ENCODE measurements around the gene FOXR1.
A peak's percentile ranks its signal among the peaks of the same experiment; 100 is the strongest.
"Not testable (repeated sequence)": the region's sequence is repeated elsewhere in the genome, so short reads cannot be mapped to it uniquely, and the experiment has no call there.

FOXR1 gene

DNA sequence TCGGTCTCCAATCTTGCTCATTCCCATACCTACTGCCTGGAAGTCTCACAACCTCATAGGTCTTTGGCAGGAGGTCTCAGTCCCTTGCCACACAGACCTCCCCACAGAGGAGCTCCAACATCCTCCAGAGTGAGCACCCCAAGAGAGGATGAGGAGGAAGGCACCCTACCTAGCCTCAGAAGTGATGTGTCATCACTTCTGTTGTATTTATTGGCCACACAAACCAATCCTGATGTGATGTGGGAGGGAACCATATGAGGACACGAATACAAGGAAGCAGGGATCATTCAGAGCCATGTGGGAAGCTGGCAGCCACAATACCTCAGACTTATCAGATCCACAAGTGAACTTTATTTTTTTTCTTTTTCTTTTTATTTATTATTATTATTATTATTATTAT lies 24.5 kb upstream of the FOXR1 start:
- DNase-seq (ENCODE audit: low read depth), result no peak

DNA sequence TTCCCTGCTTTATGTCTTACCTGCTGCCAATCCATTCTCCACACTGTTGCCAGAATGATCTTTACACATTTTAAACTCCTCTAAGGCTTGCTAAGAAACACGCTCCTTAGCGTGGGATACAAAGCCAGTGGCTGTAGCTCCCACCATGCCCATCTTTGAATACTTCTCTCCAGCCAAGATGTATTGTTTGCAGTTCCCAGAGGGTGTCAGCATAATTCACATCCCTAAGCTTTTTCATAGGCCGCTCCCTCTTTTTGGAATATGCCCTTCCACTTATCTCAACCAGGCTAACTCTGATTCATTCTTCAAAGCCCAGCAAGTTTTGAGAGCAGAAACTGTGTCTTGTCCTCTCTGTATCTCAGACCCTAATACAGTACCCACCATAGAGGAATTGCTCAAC lies 23.6 kb upstream of the FOXR1 start:
- no peak for DNase-seq (ENCODE audit: low read depth)

DNA sequence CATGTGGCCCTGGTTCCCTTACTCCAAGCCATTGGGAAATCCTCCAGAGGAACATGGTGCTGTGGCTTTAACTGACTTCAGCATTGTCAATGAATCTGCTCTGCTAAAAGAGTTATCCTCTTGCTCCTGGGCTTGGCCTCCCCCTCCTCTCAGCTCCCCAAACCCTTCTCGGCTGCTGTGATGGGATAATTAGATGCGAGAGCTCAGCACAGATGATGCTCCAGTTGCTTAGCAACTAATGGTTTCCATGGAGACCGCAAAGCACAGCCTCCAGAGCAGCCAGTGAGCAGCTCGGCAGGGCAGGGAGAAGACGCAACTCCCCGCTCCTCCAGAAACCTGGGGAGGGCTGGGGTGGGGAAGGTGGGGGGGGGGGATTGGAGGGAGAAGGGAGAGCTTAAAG lies 18.3 kb upstream of the FOXR1 start:
- DNase-seq (ENCODE audit: low read depth), result no peak

DNA sequence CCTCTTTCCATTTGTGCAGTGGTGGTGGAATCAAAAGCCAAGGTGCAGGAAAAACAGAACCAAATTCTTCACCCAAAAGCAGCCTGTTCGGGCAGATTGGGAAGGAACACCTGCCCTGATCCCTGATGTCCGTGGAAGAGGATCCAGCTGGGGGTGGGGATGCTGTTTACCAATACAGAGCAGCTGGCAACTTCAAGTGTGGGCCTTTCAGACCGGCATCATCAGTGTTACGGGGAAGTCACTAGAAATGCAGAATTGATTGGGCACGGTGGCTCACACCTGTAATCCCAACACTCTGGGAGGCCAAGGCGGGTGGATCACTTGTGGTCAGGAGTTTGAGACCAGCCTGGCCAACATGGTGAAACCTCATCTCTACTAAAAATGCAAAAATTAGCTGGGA lies 17.6 kb upstream of the FOXR1 start:
- not testable (repeated sequence) for DNase-seq (ENCODE audit: low read depth)

DNA sequence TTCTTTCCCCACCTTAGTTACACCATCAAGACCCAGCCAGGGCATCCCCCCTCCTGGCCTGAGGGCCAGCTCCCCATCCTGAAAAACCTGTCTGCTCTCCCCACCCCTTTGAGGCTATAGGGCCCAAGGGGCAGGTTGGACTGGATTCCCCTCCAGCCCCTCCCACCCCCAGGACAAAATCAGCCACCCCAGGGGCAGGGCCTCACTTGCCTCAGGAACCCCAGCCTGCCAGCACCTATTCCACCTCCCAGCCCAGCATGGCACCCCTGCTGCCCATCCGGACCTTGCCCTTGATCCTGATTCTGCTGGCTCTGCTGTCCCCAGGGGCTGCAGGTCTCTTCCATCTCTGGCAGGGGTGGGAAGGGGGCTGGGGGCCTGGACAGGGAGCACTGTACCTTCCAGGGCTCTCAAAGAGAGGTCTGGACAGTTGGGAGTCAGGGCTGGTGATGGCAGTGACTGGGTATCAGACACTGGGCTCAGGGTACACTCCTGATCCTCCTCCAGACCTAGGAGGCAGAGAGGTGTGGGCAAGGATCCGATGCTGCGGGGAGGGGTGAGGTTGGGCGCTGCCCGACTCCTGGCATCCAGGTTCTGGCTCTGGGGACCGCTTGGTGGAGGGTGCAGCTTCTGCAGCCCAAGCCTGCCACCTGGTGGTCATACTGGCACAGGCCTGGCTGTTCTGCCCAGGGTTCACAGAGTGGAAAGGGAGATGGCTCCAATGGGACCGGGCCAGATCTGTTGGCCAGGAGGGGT lies 15.3 kb upstream of the FOXR1 start, which contains the start of gene UPK2:
TSS of gene UPK2 (plus strand) at position 205 of the 753 bp plus-strand sequence. CDS start at position 258, 53 bp downstream.
- peak; percentile 84 for DNase-seq (ENCODE audit: low read depth)

DNA sequence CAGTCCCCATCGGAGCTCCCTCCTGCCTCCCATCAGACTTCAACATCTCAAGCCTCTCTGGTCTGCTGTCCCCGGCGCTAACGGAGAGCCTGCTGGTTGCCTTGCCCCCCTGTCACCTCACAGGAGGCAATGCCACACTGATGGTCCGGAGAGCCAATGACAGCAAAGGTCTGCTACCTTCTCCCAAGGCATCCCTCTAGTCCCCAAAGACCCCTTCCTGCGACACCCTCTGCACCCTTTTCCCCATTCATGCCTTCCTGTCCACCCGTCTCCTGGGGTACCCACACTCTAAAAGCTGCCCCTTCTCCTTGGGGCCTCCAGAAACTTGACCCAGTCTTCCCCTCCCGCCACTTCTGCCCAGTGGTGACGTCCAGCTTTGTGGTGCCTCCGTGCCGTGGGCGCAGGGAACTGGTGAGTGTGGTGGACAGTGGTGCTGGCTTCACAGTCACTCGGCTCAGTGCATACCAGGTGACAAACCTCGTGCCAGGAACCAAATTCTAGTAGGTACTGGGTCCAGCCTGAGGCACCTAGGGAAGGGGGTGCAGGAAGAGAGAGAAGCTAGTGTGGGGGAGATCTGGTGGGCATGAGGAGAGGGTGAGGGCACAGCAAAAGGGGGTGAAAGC lies 14.6 kb upstream of the FOXR1 start:
- DNase-seq (ENCODE audit: low read depth), result no peak

DNA sequence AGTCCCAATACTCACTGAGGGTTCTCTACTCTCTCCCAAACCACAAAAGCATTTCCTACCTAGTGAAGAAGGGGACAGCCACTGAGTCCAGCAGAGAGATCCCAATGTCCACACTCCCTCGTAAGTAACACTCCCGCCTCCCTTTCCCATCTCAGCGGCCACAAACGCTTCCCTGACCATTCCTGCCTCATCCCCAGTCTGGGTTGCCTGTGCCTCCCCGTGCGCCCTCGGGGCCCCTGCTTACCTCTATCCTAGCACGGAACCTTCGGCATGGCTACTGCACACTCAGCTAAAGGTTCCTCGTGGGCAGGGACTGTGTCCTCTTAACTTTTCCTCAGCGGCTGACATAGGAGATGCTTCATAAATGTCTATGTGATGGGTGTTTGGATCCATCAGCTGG lies 14.0 kb upstream of the FOXR1 start:
- DNase-seq (ENCODE audit: low read depth), result no peak

DNA sequence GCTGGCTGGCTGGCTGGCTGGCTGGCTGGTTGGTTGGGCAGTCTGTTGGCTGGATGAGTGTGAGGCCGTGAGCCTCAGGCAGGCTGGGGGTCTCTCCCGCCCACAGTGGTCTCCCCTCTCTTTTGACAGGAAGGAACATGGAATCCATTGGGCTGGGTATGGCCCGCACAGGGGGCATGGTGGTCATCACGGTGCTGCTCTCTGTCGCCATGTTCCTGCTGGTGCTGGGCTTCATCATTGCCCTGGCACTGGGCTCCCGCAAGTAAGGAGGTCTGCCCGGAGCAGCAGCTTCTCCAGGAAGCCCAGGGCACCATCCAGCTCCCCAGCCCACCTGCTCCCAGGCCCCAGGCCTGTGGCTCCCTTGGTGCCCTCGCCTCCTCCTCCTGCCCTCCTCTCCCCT lies 13.6 kb upstream of the FOXR1 start:
- no peak for DNase-seq (ENCODE audit: low read depth)

DNA sequence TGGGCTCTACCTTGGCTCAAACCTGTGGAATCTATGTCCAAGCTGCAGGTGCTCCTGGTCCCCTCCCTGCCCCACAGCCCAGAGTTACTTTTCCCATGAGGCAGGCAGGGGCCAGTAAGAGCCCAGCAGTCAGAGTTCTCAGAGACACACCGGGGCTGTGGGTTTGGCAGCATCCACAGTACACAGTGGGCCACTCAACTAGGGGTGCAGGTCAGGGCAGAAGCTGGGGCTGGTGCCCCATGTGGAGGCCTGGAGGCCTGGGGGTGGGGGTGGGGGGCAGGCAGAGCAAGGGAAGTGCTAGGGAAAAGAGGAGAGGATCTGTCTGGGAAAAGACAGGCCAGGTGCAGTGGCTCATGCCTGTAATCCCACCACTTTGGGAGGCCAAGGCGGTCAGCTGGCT lies 13.0 kb upstream of the FOXR1 start:
- no peak for DNase-seq (ENCODE audit: low read depth)

DNA sequence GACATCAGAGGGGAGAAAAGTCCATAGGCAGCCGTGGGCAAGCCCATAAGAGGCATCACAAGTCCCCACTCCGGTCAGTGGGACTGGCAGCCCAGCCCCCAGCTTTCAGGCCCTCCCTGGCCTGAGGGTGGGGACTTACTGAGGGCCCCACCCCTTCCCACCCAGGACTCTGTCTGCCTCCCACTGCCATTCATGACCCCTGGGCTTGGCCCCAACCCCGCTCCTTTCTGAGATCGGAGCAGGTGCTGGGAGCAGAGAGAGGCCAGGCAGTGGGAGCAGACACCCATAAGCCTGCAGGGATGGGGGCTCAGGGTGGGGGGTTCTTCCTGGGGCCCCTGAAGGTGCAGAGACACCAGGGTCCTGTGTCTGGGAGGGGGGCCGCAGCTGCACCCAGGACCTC lies 10.4 kb upstream of the FOXR1 start:
- DNase-seq (ENCODE audit: low read depth), result no peak

DNA sequence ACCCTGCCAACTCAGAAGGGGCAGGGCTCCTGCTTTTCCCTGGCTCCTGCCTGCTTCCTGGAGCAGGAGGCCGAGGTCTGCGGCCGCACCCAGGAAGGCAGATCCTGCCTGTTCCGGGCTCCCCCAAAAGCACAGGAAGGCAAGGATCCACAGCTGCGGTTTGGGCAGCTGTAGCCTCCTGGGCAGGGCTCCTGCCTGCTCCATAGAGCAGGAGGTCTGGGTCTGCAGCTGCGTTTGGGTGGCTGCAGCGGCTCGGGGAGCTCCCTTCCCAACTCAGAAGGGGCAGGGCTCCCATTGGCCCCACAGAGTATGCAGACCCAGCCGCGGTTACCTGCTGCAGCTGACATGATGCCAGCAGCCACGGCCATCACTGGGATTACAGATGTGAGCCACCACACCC lies 10.0 kb upstream of the FOXR1 start:
- no peak for DNase-seq (ENCODE audit: low read depth)

DNA sequence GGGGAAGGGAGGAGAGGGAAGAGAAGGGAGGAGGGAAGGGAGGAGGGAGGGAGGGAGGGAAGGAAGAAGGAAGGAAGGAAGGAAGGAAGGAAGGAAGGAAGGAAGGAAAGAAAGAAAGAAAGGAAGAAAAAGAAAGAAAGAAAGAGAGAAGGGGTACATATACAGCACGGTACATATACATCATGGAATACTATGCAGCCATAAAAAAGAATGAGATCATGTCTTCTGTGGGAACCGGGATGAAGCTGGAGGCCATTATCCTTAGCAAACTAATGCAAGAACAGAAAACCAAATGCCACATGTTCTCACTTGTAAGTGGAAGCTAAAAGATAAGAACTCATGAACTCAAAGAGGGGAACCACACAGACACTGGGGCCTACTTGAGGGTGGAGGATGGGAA lies 2.1 kb upstream of the FOXR1 start:
- not testable (repeated sequence) for DNase-seq (ENCODE audit: low read depth)

DNA sequence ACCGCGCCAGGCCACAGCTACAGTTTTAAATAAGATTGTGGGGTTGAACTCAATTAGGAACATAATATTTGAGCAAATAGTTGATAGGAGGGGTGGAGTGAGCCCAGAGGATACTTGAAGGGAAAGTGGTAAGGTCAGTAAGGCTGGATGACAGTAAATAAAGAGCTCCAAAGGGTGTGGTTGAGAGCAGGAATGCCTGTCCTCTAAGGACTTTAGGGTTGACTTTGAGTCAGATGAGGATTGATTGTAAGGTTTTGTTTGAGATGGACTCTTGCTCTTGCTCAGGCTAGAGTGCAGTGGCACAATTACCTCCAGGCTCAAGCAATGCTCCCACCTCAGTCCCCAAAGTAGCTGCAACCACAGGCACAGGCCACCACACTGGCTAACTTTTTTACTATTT lies 2.4 kb downstream of the FOXR1 start:
- DNase-seq (ENCODE audit: low read depth), result no peak

DNA sequence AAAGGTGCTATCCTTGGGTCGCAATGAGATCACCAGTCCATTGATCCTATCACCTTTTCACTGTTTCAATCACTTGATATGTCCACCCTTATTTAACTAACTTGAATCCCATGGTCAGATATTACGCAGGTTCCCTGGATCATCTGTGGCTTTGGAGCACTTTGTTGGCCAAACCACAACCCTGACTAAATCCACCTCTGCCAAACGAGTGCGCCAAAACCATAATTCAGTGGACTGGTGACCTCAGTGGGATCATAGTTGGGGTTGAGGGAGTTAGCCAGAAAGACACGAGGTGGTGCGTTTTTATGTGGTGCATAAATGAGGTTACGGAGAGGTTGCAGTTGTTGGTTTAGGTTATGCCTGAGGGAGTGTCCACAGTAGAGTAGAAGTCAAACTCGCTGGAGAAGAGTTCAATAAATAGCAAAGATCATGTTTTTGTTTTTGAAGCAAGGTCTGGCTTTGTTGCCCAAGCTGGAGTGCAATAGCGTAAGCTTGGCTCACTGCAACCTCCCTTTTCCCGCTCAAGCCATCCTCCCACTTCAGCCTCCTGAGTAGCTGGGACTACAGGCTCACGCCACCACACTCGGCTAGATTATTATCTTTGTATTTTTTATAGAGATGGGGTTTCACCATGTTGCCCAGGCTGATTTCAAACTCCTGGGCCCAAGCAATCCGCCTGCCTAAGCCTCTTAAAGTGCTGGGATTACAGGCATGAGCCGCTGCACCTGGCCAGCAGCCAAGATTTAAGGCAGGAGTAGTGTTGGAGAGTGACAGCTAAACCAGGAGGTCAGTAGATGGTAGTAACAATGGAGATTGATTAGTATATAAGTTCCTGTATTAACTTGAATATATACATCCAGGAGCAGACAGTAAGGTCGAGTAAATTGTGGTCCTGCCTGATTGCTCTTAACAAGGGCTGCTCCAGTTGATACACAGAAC lies 4.5 kb downstream of the FOXR1 start:
- DNase-seq (ENCODE audit: low read depth), result no peak

DNA sequence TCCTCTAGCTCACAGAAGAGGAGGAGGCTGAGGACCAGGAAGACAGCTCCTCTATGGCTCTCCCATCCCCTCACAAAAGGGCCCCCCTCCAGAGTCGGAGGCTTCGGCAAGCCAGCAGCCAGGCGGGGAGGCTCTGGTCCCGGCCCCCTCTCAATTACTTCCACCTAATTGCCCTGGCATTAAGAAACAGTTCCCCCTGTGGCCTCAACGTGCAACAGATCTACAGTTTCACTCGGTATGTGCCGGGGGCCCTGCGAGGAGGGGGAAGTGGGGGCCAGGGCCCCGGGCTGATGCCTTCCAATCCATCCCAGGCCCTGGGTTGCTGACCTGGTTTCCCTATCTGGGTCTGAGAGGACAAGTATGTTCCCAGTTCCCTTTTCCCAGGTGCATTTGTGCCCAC lies 7.9 kb downstream of the FOXR1 start:
- no peak for DNase-seq (ENCODE audit: low read depth)

DNA sequence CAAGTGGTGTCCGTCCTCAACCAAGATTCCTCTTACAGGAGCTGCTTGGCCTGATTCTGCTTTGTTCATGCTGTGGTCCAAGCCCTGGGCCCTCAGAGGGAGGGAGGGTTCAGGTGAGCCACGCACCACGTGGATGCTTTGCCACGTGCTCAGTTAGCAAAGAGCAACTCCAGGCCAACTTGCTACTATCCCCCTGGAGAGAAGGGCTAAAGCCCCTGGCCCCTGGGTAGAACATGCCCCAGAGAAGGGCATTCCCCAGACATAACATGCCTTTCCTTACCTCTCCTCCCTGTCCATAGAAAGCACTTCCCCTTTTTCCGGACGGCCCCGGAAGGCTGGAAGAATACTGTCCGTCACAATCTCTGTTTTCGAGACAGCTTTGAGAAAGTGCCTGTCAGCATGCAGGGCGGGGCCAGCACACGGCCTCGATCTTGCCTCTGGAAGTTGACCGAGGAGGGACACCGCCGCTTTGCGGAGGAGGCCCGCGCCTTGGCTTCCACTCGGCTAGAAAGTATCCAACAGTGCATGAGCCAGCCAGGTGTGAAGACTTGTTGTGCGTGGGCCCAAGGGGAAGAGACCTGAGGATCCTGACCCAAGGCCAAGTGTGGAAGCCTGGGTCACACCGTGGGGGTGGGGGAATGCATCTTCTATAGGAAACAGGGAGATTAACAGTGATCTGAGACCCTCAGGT lies 8.8 kb downstream of the FOXR1 start:
- DNase-seq (ENCODE audit: low read depth), result no peak

DNA sequence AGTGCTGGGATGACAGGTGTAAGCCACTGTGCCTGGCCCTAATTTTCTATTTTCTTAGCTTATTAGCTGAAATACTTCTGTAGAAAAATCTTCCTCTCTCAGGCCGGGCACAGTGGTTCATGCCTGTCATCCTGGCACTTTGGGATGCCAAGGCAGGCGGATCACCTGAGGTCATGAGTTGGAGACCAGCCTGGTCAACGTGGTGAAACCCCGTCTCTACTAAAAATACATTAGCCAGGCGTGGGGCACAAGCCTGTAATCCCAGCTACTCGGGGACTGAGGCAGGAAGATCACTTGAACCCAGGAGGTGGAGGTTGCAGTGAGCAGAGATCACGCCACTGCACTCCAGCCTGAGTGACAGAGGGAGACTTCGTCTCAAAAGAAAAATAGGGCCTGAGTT lies 12.8 kb downstream of the FOXR1 start:
- DNase-seq (ENCODE audit: low read depth), result not testable (repeated sequence)

DNA sequence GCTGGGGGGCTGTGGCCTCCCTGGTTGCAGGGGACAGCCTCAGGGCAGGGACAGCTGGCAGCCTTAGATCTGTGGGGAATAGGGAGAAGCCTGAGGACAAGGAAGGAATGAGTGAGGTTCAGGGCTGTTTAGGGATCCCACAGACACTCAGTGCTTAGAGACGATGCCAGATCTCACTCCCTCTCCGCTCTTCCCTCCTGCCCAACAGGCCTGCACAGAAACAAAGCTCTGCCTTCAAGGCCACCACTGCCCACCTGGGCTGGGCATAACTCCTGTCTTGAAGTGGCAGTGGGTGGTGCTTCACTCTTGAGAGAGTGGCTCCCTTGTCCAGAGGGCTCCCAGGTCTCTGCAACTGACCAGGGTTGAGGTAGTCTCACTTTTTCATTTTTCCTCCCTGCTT lies 13.3 kb downstream of the FOXR1 start:
- no peak for DNase-seq (ENCODE audit: low read depth)

DNA sequence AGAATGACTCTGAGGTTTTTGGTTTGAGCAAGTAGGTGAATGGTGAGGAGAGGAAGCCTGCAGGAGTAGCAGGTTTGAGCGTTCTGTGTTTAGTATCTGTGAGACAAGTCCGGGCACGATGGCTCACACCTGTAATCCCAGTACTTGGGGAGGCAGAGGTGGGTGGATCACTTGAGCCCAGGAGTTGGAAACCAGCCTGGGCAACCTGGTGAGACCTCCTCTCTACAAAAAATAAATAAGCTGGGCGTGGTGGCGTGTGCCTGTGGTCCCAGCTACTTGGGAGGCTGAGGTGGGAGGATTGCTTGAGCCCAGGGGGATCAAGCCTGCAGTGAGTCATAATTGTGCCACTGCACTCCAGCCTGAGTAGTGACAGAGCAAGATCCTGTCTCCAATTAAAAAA lies 16.7 kb downstream of the FOXR1 start:
- no peak for DNase-seq (ENCODE audit: low read depth)

DNA sequence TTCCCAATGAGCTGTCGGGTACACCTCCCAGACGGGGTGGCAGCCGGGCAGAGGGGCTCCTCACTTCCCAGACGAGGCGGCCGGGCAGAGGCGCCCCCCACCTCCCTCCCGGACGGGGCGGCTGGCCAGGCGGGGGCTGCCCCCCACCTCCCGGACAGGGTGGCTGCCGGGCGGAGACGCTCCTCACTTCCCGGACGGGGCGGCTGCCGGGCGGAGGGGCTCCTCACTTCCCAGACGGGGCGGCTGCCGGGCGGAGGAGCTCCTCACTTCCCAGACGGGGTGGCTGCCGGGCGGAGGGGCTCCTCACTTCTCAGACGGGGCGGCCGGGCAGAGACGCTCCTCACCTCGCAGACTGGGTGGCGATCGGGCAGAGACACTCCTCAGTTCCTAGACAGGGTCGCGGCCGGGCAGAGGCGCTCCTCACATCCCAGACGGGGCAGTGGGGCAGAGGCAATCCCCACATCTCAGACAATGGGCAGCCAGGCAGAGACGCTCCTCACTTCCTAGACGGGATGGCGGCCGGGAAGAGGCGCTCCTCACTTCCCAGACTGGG lies 20.0 kb downstream of the FOXR1 start:
- DNase-seq (ENCODE audit: low read depth), result not testable (repeated sequence)

DNA sequence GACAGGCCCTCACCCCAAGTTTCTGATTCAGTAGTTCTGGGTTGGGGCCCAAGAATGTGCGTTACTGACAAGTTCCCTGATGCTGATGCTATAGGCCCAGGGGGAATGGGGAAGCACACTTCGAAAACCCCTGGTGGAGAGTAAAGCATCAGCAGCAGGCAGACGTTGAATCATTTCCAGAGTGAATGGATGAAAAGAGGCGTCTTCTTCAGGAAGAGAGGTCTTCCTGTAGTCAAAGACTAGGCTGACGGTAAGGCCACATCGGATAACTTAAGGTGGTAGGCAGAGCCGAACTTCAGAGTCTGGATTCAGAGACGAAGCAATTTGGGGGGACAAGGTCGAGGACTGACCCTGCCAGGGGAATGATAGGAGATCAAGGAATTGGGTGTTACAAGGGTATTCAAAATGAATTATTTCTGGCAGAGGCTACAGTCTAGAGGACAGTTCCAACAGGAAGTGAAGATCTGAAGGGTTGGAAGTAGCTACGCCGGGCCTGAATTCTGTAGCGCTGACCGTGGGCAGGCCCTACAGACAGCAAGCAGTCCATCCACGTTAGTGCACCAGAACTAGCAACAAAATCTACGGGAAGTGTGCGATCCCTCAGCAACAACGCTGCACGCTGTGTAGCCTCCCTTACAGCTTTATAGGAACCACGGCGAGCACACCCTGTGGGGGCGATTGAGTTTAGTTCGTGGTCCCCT lies 25.5 kb downstream of the FOXR1 start:
- DNase-seq (ENCODE audit: low read depth), result peak; percentile 44

Data from activated T-cell treated with anti-CD3 and anti-CD28 coated beads for 24 hours (primary cell).